NCI-H1105 (cell line): ENCODE data around the gene MAP7.
"Not testable (repeated sequence)": the region's sequence is repeated elsewhere in the genome, so short reads cannot be mapped to it uniquely, and the experiment has no call there.

ENCODE experiments used
- DNase-seq: peaks from one replicate; lab custom pipeline; 2025; lab: John Stamatoyannopoulos, UW

MAP7 gene

DNA sequence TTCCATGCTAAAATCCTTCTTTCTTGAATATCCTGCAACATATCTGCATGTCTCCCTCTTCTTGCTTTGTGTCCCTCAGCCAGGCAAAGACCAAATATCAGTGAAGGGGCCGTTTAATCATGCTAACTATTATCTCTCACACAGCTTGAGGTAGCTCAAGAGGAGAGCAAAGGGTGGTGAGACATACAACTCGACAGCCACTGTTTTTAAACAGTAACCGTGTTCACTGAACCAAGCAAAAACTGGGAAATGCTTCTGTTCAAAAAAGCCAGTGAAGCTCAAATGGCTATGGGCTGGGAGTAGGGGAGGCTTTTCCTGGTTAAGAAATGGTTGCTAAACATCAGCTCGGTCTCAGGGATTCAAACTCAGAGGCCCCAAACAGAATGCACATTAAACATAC is 83.4 kb downstream of the MAP7 start:
- no peak for DNase-seq

DNA sequence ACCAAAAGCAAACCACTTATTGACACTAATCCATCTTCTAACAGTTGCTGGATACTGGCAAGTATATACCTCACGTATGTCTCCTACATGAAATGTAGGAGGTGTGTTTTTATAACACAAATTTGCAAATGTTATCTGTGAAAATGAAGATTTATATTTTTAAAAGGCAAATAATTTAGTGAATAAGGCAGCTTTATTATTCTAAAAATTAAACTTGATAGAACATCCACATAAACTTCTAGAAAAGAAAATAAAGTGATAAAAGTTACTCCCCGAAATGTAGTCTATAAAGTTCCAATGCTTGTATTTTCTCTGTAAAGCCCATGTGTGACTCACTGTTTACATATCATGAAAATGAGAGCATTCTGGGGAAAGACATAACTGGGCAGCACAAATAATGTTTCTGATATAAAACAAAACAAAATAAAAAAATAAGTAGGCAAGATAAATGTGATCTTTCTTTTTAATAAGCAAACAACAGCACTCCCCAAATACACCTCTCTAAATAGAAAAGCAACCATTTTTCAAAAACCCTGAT is 84.4 kb downstream of the MAP7 start:
- no peak for DNase-seq

DNA sequence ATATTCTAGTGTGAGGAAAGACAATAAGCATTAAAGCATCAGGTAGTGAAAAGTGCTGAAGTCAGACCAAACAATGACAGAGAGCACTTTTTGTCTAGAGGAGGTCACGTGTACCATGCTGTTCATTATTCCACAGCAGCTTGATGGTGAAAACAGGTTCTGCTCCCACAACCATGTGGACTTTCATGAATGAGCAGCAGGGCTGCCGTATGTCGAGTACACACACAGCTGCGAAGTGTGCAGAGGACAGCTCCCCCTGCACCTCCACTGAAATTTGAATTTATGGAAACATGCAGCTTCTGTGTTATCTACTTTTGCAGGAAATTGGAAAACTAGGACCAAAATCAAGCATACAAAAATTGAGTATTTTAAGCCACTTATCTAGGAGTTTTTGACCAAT is 85.3 kb downstream of the MAP7 start:
- DNase-seq: no peak

DNA sequence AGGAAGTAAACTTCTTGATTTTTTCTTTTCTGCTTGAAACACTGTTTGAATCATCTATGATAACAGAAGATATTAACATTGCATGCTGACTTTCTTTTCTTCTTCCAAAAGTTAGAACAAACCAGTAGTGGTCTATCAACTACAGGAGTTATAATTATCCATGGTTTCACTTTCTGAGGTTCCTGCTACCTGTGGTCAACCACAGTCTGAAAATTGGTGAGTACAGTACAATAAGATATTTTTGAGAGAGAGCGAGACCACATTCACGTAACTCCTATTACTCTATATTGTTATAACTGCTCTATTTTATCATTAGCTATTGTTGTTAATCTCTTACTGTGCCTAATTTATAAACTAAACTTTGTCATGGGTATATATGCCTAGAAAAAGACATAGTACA is 86.1 kb downstream of the MAP7 start:
- DNase-seq: no peak

DNA sequence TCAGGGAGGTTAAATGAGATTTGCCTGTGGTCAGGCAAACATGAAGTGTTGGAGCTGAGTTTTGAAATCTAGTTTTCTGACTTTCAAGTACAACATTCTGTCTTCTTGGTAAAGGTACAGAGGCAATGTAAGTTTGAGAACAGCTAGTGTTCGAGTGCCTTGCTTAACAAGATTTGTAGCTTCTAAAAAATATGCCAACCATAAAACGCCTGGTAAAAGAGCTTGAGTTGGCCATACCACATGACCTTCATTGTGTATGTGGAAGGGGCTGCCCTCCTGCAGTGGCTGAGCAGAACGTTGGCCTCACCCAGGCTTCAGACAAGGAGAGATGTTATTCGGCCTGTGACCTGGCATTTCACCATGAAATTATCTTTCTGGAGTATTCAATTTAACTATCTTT is 86.5 kb downstream of the MAP7 start:
- no peak for DNase-seq

DNA sequence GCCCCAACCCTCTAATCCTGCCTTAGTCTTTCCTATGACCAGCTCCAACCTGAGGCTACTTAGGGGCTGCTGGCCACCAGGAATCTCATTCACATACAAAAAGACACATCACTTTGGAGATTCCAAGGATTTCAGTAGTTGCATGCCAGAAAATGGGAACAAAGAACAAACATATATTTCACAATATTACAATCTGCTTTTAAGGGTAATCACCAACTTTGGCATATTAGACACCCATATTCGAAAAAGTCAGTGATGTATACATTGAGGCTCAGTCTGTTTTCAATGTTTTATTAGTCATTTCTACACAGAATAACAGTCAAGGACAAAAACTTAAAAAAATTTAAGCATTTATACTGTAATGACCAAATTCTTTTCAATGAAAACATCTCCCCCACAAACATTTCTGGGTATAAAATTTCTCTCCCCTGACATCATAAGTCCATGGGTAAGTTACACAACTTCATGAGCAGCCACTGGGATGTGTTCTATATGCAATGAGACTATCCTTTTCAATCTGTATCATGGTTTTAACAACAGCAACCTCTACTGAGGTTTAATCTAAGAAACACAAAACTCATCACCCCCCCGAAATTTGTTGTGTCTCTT is 103.5 kb downstream of the MAP7 start:
- no peak for DNase-seq

DNA sequence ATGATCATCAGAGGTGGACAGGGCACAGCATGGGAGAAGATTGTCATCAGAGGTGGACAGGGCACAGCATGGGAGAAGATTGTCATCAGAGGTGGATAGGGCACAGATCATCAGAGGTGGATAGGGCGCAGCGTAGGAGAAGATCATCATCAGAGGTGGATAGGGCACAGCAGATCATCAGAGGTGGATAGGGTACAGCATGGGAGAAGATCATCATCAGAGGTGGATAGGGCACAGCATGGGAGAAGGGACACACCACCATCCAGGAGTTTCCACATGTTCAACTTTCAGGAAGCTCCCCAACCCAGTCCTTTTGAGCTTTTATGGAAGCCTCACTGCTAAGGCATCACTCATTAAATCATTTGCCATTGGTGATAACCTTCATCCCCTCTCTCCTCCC is 104.1 kb downstream of the MAP7 start:
- DNase-seq: no peak

DNA sequence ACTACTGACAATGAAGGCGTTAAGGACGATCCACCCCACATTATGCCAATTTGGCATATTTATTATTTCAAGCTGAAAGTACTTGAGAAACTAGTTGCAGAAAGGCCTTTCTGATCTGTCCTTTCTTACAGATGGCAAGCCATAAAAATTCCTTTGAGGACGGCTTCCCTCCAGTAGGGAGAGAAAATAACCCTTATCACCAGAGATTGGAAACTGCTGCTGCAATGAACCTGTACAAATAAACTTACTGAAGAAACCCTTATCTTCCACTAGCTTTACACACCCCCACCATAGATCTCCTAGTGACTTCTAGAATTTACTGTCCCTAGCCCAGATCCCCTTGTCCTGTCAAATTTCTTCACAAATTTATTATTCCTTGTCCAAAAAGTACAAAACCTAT is 105.2 kb downstream of the MAP7 start:
- DNase-seq: no peak

DNA sequence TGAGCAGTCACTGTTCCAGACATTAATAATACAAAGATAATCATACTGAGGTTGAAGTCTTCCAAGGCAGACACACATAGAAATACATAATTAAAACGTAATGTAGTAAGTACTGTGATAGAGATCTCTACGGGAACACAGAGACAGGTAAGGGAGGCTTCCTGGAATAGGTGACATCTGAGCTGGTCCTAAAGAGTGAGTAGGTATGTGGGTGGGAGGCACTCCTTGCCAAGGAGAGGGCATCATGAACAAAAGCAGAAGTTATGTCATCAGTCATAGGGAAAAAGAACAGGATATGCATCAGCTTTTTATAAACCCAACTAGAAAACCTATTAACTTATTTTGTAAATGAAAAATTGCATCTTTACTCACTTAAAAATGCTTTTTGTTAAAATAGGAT is 110.0 kb downstream of the MAP7 start:
- DNase-seq: no peak

DNA sequence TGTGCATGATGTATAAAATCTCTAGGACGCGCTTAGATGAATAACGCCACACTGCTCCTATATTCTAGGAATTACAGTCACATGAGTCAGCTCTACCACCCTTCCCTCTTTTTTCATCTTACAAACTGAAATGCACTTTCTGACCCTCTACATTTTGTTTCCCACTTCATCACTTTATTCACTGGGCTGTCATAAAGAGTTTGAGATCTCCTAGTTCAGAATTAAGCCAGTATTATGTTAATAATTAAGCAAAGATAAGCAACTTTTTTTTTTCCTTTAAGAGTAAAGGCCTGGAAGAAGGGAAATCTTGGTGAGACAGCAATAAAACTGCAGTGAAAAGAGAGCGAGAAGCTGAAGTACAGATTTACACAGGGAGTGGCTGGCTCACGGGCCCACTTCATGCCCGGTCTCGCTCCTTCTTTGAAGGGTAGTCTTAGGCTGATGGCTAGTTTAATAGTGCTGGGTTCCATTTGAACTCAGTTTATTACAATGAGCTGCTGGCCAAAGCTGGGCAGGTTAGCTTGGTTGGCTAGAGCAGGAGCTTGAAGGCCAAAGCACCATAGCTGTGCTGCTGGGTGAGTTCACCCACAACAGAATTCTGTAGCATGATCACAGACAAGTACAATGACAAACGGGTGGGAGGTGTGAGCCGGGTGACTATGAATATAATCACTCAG is 110.6 kb downstream of the MAP7 start:
- no peak for DNase-seq

DNA sequence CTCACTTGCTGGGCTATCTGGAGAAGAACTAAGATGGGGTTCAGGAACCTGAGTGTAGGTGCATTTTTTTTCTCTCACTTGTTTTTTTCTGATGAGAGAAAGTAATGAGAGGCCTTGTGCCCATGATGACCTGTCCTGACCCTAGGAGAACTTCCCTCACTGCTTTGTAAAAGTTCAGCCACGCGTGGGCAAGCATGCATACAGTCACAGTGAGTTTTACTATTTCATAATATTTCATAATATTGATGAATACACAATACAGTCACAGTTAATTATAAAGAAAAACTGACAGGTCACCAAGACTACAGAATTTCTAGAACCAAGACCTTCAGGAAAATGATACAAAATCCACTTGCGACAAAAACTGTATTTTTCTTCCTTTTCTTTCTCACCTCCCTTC is 111.8 kb downstream of the MAP7 start:
- no peak for DNase-seq

DNA sequence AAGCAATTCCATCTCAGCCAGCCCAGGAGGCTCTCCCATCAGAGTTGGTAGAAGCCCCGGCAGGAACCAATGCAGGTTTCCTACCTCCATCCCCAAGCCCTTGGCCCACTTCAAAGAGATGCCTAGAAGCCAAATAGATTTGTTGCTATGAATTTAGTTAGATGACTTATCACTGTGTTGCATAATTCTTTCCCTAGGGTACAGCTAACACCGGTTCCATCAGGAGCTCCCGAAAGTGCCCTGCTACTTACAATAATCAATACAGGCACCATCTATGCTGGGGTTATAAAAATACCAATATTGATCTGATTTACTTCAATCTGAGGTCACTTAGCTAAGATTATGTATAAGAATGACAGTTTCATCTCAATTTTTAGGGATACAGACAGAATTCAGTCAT is 113.0 kb downstream of the MAP7 start:
- no peak for DNase-seq

DNA sequence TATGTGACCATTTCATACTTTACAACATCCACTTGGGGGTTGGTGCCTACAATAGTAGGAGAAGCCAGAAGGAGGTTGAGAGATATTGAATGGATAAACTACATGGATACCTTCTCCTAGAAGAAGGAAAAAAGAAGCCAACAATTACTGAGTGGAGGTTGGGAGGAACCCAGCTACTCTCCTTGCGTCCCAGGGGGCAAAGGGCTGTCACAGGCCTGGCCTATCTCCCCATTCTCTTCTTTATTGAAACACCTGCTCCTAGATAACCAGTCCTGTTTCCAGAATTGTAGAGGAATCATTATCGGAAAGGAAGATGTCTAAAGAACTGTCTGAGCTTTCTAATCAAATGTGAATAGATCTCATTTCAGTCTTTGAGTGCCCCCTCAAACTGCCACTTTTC is 115.1 kb downstream of the MAP7 start:
- no peak for DNase-seq

DNA sequence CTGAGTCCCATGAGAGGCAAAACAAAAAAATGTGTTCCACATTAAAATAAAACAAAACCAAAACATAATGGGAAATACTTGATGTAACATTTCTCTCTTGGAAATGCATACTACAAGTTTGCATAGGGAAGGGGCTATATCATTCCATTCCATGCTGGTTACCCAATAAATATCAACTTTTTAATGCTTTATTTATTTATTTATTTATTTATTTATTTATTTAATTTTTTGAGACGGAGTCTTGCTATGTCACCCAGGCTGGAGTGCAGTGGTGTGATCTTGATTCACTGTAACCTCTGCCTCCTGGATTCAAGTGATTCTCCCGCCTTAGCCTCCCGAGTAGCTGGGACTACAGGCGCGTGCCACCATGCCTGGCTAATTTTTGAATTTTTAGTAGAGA is 118.9 kb downstream of the MAP7 start:
- DNase-seq: not testable (repeated sequence)

DNA sequence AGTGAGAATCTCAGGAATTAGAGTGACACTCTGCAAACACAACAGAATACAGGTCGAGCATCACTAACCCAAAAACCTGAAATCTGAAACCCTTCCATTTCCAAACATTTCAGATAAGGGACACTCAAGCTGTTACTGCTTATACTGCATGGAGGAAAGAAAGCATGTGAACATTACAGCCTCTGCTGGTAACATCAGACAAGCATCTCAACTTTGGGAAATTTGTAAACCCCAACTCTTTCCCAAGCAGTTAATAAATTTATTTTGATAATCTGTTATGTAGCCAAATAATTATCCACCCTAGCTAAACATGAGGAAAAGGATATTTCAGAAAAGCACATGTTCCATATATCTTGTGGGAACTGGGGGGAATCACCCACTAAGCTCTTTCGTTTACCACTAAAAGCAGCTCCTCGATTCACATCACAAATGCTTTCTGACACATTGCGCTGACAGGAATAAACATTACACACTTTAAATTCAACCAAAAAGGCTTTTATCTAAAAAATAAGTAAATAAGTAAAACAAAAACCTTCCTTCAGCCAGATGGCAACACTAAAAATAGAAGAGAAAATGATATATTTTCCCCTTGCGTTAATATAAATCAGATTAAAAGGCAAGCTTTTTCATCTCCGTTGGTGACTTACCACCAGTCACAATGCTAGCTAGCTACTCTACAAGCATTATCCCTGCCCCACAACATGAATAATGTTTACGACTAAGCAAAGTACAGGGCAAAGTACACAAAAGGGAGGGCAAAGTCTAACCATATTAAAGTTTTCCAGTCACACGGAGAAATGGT is 120.8 kb downstream of the MAP7 start:
- DNase-seq: no peak

DNA sequence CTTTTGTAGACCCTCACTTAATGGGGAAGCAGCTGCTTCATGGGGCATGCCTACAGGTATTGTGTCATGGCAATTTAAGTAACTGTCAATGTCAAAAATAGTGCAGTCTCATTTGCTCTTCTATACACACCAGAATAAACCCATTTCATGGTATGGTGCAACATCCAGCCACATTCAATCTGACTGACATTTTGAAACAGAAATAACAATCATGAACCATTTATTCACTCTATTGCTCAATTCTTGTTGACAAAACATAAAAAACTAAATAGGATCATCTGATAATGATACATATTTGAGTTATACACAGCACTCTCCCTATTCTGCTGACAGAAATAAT is 122.9 kb downstream of the MAP7 start:
- no peak for DNase-seq

DNA sequence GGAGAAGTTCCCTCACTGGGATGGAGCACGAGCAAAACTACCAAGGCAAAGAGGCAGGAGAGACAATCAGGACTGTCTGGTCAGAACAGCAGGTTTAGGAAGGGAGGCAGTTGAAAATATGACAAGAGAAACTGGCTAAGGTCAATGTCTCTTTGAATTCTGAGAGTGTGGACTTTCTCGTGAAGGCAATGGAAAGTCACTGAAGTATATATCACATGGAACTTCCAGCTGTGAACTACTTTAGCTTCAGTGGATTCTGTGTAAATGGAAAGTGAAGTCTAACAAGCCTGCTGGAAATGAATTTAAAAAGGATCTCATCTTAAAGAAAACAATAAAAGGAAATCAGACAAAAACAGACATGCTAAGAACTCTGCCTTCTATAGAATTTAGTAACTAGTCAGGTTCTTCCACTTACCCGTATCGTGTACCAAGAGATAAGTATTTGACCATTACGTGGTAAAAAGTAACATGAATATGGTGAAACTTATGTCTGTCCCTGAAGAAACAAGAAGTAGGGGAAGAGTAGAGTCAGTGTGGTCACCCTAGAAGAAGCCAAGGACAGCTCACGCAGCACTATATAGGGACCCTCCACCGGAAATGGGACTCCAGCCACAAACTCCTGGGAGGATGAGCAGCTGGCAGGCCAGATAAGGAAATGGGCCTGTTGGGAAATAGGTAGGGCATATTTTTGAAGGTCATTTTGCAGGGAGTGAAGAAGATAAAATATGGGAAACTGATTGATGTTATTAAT is 123.4 kb downstream of the MAP7 start:
- DNase-seq: no peak

DNA sequence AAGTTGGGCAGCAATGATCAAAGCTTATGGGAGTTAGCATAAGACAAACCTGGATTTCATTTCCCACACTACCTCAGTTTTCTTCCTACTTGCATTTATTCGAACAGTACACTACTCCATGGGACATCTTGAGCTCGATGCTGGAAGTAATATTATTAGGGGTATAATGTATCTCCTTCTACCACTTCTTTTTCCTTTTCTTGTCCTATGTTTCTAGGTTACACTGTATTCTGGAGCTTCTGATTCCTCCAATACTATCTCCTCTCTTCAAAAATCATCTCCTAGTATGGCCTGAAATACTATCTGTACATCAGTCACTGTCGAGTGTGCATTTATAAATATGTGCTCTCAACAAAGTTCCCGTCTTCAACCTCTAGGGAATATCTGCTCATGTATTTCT is 124.4 kb downstream of the MAP7 start:
- DNase-seq: no peak

DNA sequence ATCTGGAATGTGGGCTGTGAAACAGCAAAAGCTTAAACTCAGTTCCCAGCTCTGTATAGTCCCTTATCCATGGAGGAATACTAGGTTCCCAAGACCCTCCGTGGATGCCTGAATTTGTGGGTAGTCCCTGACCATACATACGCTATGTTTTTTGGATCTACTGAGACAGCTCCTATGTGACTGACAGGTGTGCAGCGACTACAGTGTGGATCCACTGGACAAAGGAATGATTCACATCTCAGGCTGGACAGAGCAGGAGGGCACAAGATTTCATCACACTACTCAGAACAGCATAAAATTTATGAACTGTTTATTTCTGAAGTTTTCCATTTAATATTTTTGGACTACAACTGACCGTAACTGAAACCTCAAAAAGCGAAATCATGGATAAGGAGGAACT is 125.3 kb downstream of the MAP7 start:
- no peak for DNase-seq

DNA sequence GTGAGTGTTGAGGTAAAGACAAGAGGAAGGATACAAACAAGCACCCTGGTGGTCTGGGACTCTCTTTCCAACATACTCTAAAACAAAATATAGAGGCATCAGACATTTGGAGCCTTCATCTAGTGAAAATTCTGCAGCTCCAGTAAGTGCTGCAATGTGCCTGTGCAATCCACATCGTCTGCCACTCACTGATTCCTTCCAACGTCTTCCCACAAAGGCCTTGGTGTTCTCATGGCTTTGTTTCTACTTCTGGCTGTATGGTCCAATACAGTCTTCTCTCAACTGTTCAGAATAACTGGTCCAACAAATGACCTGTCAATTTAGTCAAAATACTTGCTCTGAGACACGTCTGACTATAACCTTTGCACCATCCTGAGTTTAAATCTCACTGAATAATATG is 125.8 kb downstream of the MAP7 start:
- DNase-seq: no peak

DNA sequence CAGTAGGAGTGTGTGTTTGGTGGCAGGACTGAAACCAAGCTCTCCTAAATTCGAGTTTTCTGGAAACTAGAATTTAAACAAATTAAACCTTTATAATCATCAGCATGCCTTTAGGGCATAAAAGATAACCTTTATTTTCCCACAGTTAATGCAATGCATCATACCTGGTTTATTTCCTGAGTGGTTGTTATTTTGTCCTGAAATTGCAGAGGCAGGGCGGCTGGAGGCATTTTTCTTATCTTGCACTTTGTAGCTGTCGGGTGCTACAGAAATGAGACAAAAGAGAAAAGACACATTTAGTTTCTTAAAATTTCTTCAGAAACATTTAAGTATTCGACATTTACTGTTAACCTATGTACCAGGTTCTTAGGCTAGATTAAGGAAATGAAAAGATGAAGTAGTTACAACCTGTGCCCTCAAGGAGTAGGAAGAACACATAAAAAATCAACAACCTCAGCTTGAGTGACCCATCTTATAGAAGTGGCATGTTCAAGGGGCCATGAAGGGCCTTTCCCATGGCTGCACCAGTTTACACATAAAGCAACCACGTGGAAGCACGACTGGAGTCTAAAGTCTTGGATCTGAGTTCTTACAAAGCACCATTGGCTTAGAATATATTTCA is 128.6 kb downstream of the MAP7 start:
- no peak for DNase-seq

DNA sequence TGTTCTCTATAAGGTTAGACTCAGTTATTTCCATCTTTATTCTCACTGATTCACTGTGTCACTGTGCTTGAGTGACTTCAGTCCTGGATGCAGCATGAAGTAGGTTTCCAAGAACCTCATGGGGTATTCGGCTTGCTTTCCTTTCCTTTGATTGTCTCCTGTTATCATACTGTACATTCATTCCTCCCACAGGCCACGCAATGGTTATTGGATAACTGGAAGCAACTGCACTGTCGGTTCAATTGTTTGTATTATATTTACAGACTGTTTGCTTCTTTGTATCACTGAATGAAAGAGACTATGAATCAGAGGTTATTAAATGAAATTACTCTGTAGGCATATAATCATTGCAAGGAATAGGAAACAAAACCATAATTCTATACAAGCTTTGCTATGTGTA is 129.4 kb downstream of the MAP7 start:
- no peak for DNase-seq
